SU-DHL-6 (cell line): Measurements from ENCODE around the gene USP8.

Experiments used
- H2AFZ ChIP-seq: fragments of 200-600 bp; sonication (generic); 2 replicates; pipeline ENCODE4 v1.6.1; 2014; ENCODE audit warnings: low read depth, mild to moderate bottlenecking, moderate library complexity, mixed read lengths, antibody characterized with exemption, low read length; ENCODE audit not compliant: severe bottlenecking
- H3F3A ChIP-seq: fragments of 200-600 bp; shearing (Covaris generic); 2 replicates; pipeline ENCODE4 v1.6.0; 2016; ENCODE audit warnings: antibody characterized with exemption, mild to moderate bottlenecking; ENCODE audit not compliant: insufficient read depth
- H3K27ac ChIP-seq: fragments of 200-600 bp; sonication (generic); 2 replicates; pipeline ENCODE4 v1.5.1; 2016; ENCODE audit warnings: low read depth, mild to moderate bottlenecking, low read length, moderate library complexity, mixed read lengths
- H3K27me3 ChIP-seq: fragments of 200-600 bp; sonication (generic), shearing (Covaris generic); 2 replicates; pipeline ENCODE4 v1.6.0; 2014; ENCODE audit warnings: mild to moderate bottlenecking, low read length
- H3K36me3 ChIP-seq: fragments of 200-600 bp; sonication (generic); 2 replicates; pipeline ENCODE4 v1.6.1; 2014; ENCODE audit warnings: mild to moderate bottlenecking, low read length, mixed read lengths
- H3K4me2 ChIP-seq: fragments of 300-600, 200-600 bp; shearing (Covaris generic), sonication (generic); 2 replicates; pipeline ENCODE4 v1.6.0; 2014; ENCODE audit warnings: low read length, low read depth, mild to moderate bottlenecking; ENCODE audit not compliant: poor library complexity, severe bottlenecking
- H3K4me3 ChIP-seq: fragments of 200-600 bp; sonication (generic); 2 replicates; pipeline ENCODE4 v1.5.1; 2014; ENCODE audit warnings: antibody characterized with exemption, low read length, mild to moderate bottlenecking, mixed read lengths; ENCODE audit not compliant: insufficient read depth, poor library complexity, severe bottlenecking
- H3K79me2 ChIP-seq: fragments of 200-600 bp; sonication (generic); 2 replicates; pipeline ENCODE4 v1.6.1; 2014; ENCODE audit warnings: mild to moderate bottlenecking, low read length, moderate library complexity; ENCODE audit not compliant: insufficient read depth
- H3K9ac ChIP-seq: fragments of 200-600 bp; sonication (generic); 2 replicates; pipeline ENCODE4 v1.7.0; 2014; ENCODE audit warnings: mild to moderate bottlenecking, low read length
- H3K9me2 ChIP-seq: fragments of 200-600 bp; sonication (generic); replicated peaks from 2 replicates; pipeline ENCODE4 v1.6.1; 2014; ENCODE audit warnings: low read length; ENCODE audit not compliant: insufficient read depth
- H3K9me3 ChIP-seq: fragments of 200-600 bp; sonication (generic); 2 replicates; pipeline ENCODE4 v1.6.1; 2014; ENCODE audit warnings: low read length, mixed read lengths; ENCODE audit not compliant: insufficient read depth
- H4K20me1 ChIP-seq: fragments of 200-600 bp; sonication (generic); 2 replicates; pipeline ENCODE4 v1.6.1; 2014; ENCODE audit warnings: low read depth, mild to moderate bottlenecking, antibody characterized with exemption, low read length, moderate library complexity, mixed read lengths
- EZH2phosphoT487 ChIP-seq: fragments of 200-600 bp; sonication (generic), shearing (Covaris generic); conservative IDR thresholded peaks from 2 replicates; pipeline ENCODE4 v1.6.1; 2018; ENCODE audit warnings: mild to moderate bottlenecking, antibody characterized with exemption, low read length, moderate library complexity, mixed read lengths
- TF ChIP-seq, protein P1 (sequence below): fragments of 200-600 bp; sonication (generic); IDR thresholded peaks from one replicate; pipeline ENCODE4 v1.5.1; 2017; ENCODE audit warnings: antibody characterized with exemption, mild to moderate bottlenecking, low read length, moderate library complexity; ENCODE audit not compliant: insufficient read depth, poor library complexity, severe bottlenecking

USP8 gene

GRCh38 chr15:50426428-50426827, 2.2 kb downstream of the USP8 start:
- no peaks in the 10 kb centered on the region for H3K9me3 ChIP-seq

DNA sequence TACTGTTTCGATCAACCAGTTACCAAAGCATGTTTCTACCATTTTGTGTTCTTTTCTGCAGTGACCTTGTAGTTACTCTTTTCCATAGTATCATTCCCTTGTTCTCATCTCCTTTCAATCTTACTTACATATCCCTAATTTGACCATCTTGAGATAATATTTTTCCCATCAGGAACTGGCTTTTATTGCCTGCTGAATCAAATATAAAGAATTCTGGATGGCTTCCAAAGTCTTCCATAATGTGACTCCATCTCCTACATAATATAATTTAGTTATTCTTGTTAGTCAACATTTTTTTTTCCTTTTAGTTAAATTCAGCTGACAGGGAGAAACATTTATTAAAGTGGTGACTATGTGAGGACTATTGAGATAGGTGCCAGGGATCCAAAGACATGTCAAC, 7.0 kb downstream of the USP8 start:
- no peak for TF ChIP-seq EZH2phosphoT487
- TF ChIP-seq, protein P1, sequence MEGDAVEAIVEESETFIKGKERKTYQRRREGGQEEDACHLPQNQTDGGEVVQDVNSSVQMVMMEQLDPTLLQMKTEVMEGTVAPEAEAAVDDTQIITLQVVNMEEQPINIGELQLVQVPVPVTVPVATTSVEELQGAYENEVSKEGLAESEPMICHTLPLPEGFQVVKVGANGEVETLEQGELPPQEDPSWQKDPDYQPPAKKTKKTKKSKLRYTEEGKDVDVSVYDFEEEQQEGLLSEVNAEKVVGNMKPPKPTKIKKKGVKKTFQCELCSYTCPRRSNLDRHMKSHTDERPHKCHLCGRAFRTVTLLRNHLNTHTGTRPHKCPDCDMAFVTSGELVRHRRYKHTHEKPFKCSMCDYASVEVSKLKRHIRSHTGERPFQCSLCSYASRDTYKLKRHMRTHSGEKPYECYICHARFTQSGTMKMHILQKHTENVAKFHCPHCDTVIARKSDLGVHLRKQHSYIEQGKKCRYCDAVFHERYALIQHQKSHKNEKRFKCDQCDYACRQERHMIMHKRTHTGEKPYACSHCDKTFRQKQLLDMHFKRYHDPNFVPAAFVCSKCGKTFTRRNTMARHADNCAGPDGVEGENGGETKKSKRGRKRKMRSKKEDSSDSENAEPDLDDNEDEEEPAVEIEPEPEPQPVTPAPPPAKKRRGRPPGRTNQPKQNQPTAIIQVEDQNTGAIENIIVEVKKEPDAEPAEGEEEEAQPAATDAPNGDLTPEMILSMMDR, result no peak
- Histone ChIP-seq H3K27ac (no peak overlapping the region), H2AFZ (no peak overlapping the region), H3K27me3 (no peaks in the 10 kb centered on the region), H3K4me3 (no peak overlapping the region), H4K20me1 (peaks cover 12% of the 10 kb centered on the region; the same call in 1 of the 2 replicates), H3K9me2 (no peaks in the 10 kb centered on the region), H3K9ac (no peak overlapping the region), H3K4me2 (no peak overlapping the region), H3K36me3 (no peaks in the 10 kb centered on the region), H3F3A (no peaks in the 10 kb centered on the region; the same call in 1 of the 2 replicates), H3K9me3 (no peaks in the 10 kb centered on the region), H3K79me2 (peaks cover 97% of the 10 kb centered on the region)

More at GRCh38 chr15:50426428-50426827, 2.2 kb downstream of the USP8 start:
- Histone ChIP-seq H3K27me3 (no peaks in the 10 kb centered on the region), H3K9me2 (no peaks in the 10 kb centered on the region), H3K9ac (no peak overlapping the region), H4K20me1 (0 out of 2 replicates have a peak, but pooled peaks cover 13% of the 10 kb centered on the region), H3K36me3 (no peaks in the 10 kb centered on the region), H2AFZ (no peak overlapping the region), H3K27ac (no peak overlapping the region), H3F3A (no peaks in the 10 kb centered on the region; the same call in 1 of the 2 replicates), H3K79me2 (peaks cover 71% of the 10 kb centered on the region), H3K4me3 (no peak overlapping the region), H3K4me2 (no peak overlapping the region)
- TF ChIP-seq EZH2phosphoT487, result no peak
- TF ChIP-seq, protein P1, result no peak

DNA sequence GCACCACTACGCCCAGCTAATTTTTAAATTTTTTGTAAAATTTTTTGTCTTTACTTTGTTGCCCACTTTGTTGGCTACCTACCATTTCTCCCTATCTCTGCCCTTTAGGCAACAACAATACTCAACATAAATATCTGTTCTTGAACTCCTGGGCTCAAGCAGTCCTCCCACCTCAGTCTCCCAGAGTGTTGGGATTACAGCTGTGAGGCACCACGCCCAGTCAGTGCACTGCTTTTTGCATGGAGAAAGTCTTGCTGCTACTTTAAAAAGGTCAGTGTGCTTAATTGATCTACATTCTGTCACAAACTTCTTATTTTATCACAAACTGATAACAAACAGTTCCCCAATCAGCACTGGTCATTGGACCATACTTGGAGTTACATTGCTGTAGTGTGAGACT, 8.0 kb downstream of the USP8 start:
- H3K9ac ChIP-seq, result no peak overlapping the region
- H3K4me2 ChIP-seq, result no peak overlapping the region
- peaks cover 17% of the 10 kb centered on the region for H4K20me1 ChIP-seq
- H3K9me2 ChIP-seq, result no peaks in the 10 kb centered on the region
- H2AFZ ChIP-seq, result no peak overlapping the region
- no peaks in the 10 kb centered on the region for H3K36me3 ChIP-seq
- H3K4me3 ChIP-seq, result no peak overlapping the region
- no peak overlapping the region for H3K27ac ChIP-seq
- H3K9me3 ChIP-seq, result no peaks in the 10 kb centered on the region
- H3K79me2 ChIP-seq, result peaks cover 97% of the 10 kb centered on the region
- no peak for TF ChIP-seq EZH2phosphoT487
- TF ChIP-seq, protein P1, result no peak
- no peaks in the 10 kb centered on the region for H3K27me3 ChIP-seq
- no peaks in the 10 kb centered on the region; the same call in 1 of the 2 replicates for H3F3A ChIP-seq
